ENCODE data around the gene ZNF440.
"Not testable (repeated sequence)": the region's sequence is repeated elsewhere in the genome, so short reads cannot be mapped to it uniquely, and the experiment has no call there.

Gene ZNF440

DNA sequence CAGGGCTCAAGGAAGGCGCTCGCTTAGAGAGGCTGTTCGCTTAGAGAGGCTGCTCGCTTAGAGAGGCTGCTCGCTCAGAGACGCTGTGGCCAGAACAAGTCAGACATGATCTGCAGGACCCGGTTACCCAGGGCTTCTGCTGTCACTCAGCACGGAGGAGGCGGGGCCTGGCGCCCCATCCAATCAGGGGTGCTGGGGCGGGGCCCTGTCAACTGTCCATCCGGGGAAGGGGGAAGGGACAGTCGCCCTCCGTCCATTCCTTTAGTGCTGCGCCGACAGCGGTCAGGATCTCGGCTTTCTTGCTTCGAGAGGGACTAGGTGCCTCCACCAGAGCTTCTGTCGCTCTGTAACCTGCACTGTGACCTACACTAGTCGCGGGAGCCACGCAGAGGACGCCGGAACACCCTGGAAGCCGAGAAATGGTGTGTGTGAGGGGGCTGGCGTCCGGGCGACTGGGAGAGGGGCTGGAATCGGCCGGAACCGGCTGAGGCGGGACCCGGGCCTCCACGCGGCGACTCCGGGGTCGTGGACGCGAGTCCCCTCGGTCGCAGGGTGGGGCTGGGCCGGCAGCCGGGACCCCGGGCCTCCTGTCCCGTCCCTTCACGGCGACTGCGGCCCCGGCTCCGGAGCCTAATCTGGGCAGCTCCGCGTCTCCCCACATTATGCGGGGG lies at the start of gene ZNF440:
TSS of gene ZNF440 (plus strand) at position 245 of the 671 bp plus-strand sequence. CDS start at position 420, 175 bp downstream.
- DNase-seq (ENCODE audit: low spot score), result peak; percentile 98

DNA sequence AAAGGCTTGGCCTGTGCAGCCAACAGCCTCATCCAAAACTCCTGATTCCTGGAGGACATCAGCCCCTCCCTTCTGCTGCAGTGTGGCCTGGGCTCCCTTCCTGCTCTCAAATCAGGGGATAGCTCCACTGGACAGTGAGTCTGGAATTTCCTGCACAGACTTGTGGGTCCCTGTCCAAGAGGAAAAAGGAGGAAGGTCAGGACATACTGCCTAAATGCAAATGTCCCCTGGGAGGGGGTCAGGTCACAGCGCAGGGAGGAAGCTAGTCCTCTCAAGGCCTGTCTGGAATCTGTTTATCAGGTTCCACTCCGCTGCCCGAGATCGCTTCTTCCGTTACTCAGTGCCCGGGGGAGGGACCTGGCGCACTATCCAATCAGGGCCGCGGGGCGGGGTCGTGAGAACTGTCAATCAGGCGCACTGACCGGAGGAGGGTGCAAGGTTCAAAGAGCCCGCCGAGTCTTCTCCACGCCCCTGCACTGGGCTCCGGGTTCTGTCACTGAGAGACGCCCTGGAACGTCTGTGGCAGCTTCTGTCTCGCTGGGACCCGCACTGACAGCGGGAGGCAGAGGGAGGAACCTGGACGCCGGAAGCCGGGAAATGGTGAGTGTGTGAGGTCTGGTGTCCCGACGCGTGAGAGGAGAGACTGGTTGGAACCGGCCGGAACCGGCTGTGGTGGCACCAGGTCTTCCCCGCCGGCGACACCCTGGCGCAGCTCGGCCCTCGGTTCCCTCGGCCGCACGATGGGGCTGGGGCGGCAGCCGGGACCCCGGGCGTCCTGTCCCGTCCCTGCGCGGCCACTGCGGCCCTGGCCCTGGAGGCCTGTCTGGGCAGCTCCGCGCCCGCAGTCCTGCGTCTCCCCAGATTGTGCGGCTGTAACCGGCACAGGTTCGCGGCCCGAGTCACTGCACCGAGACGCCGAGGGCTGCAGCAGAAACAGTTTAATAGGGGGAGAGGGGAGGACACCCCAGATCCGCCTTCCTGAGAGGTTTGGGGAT lies 47.2 kb upstream of the ZNF440 start, which contains the start of gene ZNF441:
TSS of gene ZNF441 (plus strand) at position 404 of the 995 bp plus-strand sequence. CDS start at position 598, 194 bp downstream.
- peak; percentile 94 for DNase-seq (ENCODE audit: low spot score)

DNA sequence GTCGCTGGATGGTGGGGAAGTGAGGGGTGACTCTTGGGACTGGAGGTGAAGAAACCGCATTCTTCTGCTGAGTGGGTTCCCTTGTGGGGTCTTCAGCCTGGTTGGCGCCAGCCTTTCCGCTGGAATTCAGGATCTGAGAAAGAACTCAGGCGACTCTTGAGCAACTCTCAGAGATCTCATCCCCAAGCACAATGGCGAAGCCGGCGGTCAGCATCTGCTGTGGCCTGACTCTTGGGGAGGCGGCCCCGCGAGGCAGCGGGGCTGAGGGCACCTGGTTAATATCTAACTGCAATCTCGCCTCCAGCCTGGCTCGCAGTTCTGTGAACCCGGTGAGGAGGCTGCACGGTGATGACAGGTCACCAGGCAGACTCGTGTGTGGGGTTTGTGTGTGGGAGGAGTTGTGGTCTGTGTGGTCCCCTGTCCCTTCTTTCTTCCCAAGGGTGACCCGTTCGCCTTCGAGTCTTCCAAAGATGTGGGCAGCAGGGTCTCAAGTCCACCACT lies 46.4 kb upstream of the ZNF440 start:
- DNase-seq (ENCODE audit: low spot score), result peak; percentile 27

DNA sequence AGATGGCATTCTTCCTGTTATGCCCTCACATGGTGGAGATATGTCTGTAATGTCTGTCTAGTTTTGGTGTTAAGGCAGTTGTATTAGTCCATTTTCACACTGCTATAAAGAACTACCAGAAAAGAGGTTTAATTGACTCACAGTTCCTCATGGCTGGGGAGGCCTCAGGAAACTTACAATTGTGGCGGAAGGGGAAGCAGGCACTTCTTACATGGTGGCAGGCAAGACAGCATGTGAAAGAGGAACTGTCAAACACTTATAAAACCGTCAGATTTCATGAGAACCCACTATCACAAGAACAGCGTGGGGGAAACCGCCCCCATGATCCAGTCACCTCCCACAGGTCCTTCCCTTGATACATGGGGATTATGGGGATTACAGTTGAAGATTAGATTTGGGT lies 44.1 kb upstream of the ZNF440 start:
- no peak for DNase-seq (ENCODE audit: low spot score)

DNA sequence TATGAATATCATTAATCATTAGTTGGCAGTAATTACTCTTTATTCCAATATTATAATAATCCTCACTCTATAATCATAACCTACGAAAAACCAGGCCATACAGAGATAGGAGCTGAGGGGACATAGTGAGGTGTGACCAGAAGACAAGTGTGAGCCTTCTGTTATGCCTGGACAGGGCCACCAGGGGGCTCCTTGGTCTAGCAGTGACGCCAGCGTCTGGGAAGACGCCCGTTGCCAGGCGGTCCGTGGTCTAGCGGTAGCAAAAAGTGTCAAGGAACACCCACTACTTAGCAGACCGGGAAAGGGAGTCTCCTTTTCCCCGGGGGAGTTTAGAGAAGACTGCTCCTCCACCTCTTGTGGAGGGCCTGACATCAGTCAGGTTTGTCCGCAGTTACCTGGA lies 42.6 kb upstream of the ZNF440 start:
- not testable (repeated sequence) for DNase-seq (ENCODE audit: low spot score)

DNA sequence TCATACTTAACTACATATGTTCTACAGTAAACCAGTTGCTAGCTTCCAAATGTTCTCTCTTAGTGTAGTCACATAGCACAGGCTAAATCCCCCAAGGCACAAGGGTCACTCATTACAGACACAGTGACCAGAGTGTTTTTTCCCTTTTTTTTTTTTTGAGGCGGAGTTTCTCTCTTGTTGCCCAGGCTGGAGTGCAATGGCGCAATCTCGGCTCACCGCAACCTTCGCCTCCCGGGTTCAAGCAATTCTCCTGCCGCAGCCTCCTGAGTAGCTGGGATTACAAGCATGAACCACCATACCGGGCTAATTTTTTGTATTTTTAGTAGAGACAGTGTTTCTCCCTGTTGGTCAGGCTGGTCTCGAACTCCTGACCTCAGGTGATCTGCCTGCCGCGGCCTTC lies 37.4 kb upstream of the ZNF440 start:
- not testable (repeated sequence) for DNase-seq (ENCODE audit: low spot score)

DNA sequence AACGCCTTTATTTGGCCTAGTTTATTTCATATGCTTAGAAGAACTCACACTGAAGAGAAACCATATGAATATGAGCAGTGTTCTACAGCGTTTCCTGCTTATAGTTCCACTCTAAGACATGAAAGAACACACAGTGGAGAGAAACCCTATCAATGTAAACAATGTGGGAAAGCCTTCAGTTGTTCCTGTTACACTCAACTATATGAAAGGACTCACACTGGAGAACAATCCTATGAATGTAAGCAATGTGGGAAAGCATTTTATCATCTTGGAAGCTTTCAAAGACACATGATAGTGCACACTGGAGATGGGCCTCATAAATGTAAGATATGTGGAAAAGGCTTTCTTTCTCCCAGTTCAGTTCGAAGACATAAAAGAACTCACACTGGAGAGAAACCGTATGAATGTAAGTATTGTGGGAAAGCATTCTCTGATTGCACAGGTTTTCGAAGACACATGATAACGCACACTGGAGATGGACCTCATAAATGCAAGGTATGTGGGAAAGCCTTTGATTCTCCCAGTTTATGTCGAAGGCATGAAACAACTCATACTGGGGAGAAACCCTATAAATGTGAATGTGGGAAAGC lies 33.5 kb upstream of the ZNF440 start:
- no peak for DNase-seq (ENCODE audit: low spot score)

DNA sequence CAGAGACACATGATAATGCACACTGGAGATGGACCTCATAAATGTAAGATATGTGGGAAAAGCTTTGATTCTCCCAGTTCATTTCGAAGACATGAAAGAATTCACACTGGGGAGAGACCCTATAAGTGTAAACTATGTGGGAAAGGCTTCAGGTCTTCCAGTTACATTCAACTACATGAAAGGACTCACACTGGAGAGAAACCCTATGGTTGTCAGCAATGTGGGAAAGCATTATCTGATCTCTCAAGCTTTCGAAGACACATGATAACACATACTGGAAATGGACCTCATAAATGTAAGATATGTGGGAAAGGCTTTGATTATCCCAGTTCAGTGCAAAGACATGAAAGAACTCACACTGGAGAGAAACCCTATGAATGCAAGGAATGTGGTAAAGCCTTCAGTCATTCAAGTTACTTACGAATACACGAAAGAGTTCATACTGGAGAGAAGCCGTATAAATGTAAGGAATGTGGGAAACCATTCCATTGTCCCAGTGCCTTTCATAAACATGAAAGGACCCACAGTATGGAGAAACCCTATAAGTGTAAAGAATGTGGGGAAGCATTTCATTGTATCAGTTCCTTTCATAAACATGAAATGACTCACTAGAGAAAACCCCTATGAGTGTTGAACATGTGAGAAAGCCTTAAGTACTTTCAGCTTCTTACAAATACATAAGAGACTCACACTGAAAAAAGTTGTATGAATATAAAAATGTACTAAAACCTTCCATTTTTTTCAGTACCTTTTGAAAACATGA lies 32.6 kb upstream of the ZNF440 start:
- DNase-seq (ENCODE audit: low spot score), result no peak

DNA sequence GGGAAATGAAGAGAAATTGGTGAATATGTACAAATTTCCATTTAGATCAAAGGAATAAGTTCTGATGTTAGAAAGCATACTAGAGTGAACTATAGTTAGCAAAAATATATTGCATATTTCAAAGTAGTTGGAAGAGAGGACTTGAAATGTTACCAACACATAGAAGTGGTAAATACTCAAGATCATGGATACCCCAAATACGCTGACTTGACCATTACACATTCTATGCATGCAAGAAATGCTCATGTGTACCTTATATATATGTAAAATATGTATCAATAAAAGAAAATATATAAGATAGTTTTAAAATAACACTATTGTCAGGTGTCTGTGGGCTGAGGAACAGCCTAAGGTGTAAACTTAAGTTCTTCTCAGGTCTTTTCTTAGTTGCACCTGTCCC lies 30.3 kb upstream of the ZNF440 start:
- no peak for DNase-seq (ENCODE audit: low spot score)

DNA sequence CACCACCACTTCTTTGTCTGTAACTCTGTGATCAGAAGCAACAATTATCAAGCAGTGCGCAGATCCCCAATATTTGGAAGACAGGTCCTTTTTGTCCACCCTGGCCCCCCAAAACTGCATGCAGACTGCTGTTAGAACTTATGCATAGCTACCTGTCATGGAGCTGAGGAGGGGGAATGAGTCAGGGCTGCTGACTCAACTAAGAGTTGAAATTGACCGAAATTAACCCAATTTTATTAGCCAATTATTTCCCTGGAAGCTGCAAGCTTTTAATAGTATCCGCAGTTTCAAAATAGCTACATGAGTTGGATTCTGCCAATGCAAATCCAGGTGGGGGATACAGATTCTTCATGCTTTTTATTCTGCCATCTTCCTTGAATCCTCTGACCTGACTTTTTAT lies 29.7 kb upstream of the ZNF440 start:
- no peak for DNase-seq (ENCODE audit: low spot score)

DNA sequence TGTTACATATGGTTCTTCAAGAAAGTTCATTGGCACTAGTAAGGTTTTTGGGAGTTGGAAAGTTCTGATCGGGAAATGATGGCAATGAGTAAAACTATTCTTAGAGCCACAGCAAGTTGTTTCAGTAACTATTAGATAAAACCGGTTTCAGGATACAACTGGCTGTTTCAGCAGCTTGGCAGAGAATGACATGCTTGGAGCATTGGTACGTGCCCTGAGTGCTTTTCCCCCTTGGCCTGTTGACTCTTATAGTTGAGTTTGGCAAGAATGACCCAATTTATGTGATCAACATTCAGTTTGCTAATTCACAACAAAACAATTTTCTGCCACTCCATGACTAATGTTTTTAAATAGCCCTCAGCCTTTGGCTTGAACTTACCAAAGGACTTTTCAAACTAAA lies 26.5 kb upstream of the ZNF440 start:
- no peak for DNase-seq (ENCODE audit: low spot score)

DNA sequence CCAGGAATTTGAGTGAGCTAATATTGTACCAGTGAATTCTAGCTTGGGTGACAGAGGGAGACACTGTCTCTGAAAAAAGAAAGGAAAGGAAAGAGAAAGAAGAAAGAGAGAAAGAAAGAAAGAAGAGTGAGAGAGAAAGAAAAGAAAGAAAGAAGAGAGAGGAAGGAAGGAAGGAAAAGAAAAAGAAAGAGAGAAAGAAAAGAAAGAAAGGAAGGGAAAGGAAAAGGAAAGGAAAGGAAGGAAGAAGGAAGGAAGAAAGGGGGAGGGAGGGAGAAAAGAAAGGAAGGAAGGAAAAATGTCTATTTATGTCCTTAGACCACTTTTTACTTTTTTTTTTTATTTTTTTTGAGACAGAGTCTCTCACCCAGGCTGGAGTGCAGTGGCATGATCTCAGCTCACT lies 21.1 kb upstream of the ZNF440 start:
- DNase-seq (ENCODE audit: low spot score), result no peak

DNA sequence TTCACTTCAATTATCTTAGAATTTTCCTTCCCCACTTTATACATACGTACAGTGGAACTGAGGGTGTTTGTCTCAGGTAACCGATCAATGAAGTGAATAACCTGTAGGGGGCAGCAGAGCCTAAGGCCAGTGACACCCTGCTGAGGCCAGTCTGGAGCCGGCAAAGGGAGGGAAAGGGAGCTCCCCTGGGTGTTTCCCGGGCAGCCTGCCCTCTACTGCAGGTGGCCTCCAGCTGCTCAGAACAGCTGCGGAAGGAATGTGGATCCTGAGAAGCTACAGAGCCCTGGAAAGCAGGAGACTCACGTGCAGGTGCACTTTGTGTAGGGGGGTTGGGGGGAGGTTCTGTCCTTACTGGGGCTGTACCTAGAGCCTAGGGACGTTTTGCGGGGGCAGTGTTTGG lies 16.6 kb upstream of the ZNF440 start:
- peak; percentile 78 for DNase-seq (ENCODE audit: low spot score)

DNA sequence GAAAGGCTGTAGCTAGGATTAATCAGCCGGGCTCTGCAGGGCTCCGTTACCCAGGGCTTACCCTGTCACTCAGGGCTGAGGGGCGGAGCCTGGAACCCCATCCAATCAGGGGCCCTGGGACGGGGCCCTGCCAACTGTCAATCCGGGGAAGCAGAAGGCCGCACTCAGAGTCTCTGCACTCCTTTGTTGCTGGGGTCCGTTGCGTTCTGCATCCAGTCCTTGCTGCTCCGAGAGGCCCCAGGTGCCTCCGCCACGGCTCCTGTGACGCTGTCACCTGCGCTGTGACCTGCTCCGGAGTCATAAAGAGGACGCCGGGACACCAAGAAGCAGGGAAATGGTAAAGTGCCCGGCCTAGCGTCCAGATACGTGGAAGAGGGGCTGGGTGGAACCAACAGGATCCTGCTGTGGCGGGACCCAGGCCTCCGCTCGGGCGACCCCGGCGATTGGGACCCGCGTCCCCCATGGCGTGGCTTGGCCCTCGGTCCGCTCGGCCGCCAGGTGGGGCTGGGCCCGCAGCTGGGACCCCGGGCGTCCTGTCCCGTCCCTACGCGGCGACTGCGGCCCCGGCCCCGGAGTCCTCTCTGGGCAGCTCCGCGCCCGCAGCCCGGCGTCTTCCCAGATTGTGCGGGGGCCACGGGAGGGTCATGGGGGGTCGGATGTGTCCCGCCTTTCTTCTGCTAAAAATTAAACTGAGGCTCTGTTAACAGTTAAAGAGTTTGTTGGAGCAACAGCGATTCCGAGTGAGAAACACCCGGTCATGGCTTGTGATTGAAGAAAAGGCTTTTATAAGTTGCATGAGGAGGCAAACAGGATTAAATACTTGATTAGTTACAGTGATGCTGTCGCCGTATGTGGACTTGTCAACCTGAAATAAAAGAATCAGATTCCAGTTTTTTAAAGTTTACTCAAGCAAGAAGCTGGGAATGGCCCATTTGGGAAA lies 15.4 kb upstream of the ZNF440 start, which contains the start of gene ZNF491:
TSS of gene ZNF491 (plus strand) at position 133 of the 940 bp plus-strand sequence. CDS start 7,431 bp downstream, outside the sequence.
- peak; percentile 98 for DNase-seq (ENCODE audit: low spot score)

DNA sequence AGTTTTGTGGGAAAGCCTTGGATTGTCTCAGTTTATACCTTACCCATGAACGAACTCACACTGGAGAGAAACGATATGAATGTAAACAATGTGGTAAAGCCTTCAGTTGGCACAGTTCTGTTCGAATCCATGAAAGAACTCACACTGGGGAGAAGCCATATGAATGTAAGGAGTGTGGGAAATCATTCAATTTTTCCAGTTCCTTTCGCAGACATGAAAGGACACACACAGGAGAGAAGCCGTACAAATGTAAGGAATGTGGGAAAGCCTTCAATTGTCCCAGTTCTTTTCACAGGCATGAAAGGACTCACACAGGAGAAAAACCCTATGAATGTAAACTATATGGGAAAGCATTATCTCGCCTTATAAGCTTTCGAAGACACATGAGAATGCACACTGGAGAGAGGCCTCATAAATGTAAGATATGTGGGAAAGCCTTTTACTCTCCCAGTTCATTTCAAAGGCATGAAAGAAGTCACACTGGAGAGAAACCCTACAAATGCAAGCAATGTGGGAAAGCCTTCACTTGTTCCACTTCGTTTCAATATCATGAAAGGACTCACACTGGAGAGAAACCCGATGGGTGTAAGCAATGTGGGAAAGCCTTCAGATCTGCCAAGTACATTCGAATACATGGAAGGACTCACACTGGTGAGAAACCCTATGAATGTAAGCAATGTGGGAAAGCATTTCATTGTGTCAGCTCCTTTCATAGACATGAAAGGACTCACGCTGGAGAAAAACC lies 7.5 kb upstream of the ZNF440 start:
- DNase-seq (ENCODE audit: low spot score), result no peak

DNA sequence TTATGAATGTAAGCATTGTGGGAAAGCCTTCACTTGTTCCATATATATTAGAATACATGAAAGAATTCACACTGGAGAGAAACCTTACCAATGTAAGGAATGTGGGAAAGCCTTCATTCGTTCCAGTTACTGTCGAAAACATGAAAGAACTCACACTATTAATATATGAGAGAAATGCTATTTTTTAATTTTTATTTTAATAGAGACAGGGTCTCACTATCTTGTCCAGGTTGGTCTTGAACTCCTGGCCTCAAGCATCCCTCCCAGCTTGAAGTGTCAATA lies 7.0 kb upstream of the ZNF440 start:
- no peak for DNase-seq (ENCODE audit: low spot score)

DNA sequence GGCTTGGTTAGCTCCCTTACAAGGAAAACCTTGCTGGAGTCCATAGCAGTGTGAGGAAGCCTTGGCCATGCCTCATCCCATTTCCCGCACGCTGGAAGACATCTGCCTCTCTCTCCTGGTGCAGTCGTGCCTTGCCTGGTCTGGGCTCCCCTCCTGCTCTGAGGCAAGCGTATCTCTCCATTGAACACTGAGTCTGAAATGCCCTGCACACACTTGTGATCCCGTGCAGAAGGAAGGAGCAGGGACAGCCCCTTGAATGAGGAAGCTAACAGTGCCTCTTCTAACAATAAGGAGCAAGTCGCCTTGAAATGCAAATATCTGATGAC lies 407 bp upstream of the ZNF440 start:
- peak; percentile 26 for DNase-seq (ENCODE audit: low spot score)

DNA sequence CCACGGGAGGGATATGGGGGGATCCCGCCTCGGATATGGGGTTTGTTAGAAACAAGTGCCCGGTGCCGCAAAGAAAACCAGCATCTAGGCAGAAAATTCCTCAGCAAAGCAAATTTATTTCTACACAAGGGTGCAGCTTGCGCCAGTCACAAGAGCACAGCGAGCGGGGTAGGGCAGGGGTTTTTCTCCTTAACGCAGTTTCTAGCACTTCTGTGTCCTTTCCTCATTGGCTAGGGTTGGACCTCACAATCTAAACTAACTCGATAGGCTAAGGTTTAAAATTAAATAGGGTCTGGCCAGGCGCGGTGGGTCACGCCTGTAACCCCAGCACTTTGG lies 595 bp downstream of the ZNF440 start:
- no peak for DNase-seq (ENCODE audit: low spot score)

DNA sequence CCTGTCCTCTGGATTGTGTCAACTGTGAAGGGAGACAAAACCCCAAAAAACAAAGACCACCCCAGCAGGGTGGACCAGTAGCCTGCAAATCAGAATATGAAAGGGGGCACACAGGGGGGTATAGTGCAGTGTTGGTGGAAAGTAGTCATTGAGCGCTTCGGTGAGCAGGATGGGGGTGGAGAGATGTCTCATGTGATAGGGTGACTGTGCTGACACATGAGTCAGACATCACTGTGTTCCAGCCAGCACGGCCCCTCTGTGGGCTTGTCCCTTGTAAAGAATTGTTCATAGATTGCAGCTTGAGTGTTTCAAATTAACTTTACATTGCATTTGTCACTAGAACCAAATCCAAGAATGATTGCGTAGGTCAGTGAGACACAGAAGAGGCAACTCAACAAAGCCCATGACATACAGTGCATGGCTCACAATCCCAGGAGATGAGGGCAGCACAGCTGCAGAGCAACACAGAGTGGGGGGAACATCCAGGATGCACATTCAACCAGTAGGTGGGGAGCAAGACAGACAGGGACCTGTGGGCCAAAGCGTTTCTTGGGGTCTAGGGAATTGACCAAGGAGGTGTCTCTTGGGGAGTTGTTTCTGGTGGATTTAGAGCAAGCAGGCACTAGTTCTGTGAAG lies 7.5 kb downstream of the ZNF440 start:
- no peak for DNase-seq (ENCODE audit: low spot score)

Measured in hepatic stellate cell (primary cell).